HEK293 (cell line): ENCODE results near the gene IRF7.
A peak's percentile ranks its signal among the peaks of the same experiment; 100 is the strongest.

Experiments
- CTCF ChIA-PET: fragments of 350-600 bp; formaldehyde crosslinking; extraction: SDS; loops from one replicate; lab custom pipeline; 2021; ENCODE audit warnings: antibody characterized with exemption; lab: Yijun Ruan, JAX
- POLR2A ChIA-PET: fragments of 300-600 bp; formaldehyde crosslinking; extraction: SDS; loops from one replicate; lab custom pipeline; 2020; ENCODE audit warnings: antibody characterized with exemption, inconsistent platforms; lab: Yijun Ruan, JAX
- H3K27ac ChIP-seq: fragments of 200-500 bp; sonication (Bioruptor generic); 2 replicates; pipeline ENCODE4 v1.5.1; 2014; ENCODE audit warnings: low read depth, low read length, control low read depth, inconsistent platforms; ENCODE audit errors: extremely low read depth
- H3K36me3 ChIP-seq, 2 experiments: fragments of 200-500 bp in 1 of 2; sonication (Bioruptor generic) in 1 of 2; 1 replicate in 1 of 2; 2 replicates in 1 of 2; pipeline ENCODE4 v1.5.1; 2014 to 2017; ENCODE audit warnings: inconsistent platforms in 2 of 2, low read length in 2 of 2; ENCODE audit not compliant: control insufficient read depth in 2 of 2, insufficient read depth in 1 of 2
- H3K4me1 ChIP-seq: fragments of 200-500 bp; sonication (Bioruptor generic); 2 replicates; pipeline ENCODE4 v1.5.1; 2014; ENCODE audit warnings: mild to moderate bottlenecking, low read length, inconsistent platforms; ENCODE audit not compliant: control insufficient read depth, insufficient read depth
- H3K4me3 ChIP-seq: 2 replicates; pipeline ENCODE4 v1.5.1; 2011; ENCODE audit warnings: low read depth, mild to moderate bottlenecking, control low read depth, low read length, moderate library complexity
- H3K9me3 ChIP-seq: fragments of 200-500 bp; sonication (Bioruptor generic); 2 replicates; pipeline ENCODE4 v1.5.1; 2014; ENCODE audit warnings: low read depth, low read length, inconsistent platforms; ENCODE audit not compliant: control insufficient read depth, insufficient read depth
- ZBTB8A ChIP-seq: fragments of 450-650 bp; formaldehyde crosslinking; IDR thresholded peaks from 2 replicates; pipeline ENCODE4 v1.5.1; 2016; ENCODE audit warnings: missing biosample characterization, missing genetic modification characterization
- ZFP69B ChIP-seq: fragments of 450-650 bp; formaldehyde crosslinking; IDR thresholded peaks from 2 replicates; pipeline ENCODE4 v1.5.1; 2016; ENCODE audit warnings: missing biosample characterization, missing genetic modification characterization
- ZIC2 ChIP-seq: fragments of 450-650 bp; formaldehyde crosslinking; IDR thresholded peaks from 2 replicates; pipeline ENCODE4 v1.5.1; 2016; ENCODE audit warnings: missing biosample characterization, missing genetic modification characterization
- ZNF146 ChIP-seq: fragments of 450-650 bp; formaldehyde crosslinking; IDR thresholded peaks from 2 replicates; pipeline ENCODE4 v1.5.1; 2016; ENCODE audit warnings: missing biosample characterization, missing genetic modification characterization
- ZNF148 ChIP-seq: fragments of 450-650 bp; formaldehyde crosslinking; IDR thresholded peaks from 2 replicates; pipeline ENCODE4 v1.5.0; 2017; ENCODE audit warnings: missing biosample characterization, missing genetic modification characterization, borderline replicate concordance
- ZNF23 ChIP-seq: fragments of 450-650 bp; formaldehyde crosslinking; IDR thresholded peaks from 2 replicates; pipeline ENCODE4 v1.5.1; 2016; ENCODE audit warnings: missing biosample characterization, missing genetic modification characterization, borderline replicate concordance
- ZNF280C ChIP-seq: fragments of 450-650 bp; formaldehyde crosslinking; IDR thresholded peaks from 2 replicates; pipeline ENCODE4 v1.5.1; 2016; ENCODE audit warnings: missing biosample characterization, missing genetic modification characterization
- ZNF311 ChIP-seq: fragments of 450-650 bp; formaldehyde crosslinking; IDR thresholded peaks from 2 replicates; pipeline ENCODE4 v1.5.1; 2017; ENCODE audit warnings: missing biosample characterization, missing genetic modification characterization, borderline replicate concordance
- ZNF394 ChIP-seq: fragments of 450-650 bp; formaldehyde crosslinking; IDR thresholded peaks from 2 replicates; pipeline ENCODE4 v1.5.1; 2016; ENCODE audit warnings: missing biosample characterization, missing genetic modification characterization, mild to moderate bottlenecking, moderate library complexity, borderline replicate concordance
- ZNF423 ChIP-seq: fragments of 450-650 bp; formaldehyde crosslinking; IDR thresholded peaks from 2 replicates; pipeline ENCODE4 v1.5.1; 2016; ENCODE audit warnings: missing biosample characterization, missing genetic modification characterization
- ZNF501 ChIP-seq: fragments of 450-650 bp; formaldehyde crosslinking; IDR thresholded peaks from 2 replicates; pipeline ENCODE4 v1.5.1; 2016; ENCODE audit warnings: missing biosample characterization, missing genetic modification characterization
- ZNF580 ChIP-seq: fragments of 450-650 bp; formaldehyde crosslinking; IDR thresholded peaks from 2 replicates; pipeline ENCODE4 v1.5.1; 2016; ENCODE audit warnings: missing biosample characterization, missing genetic modification characterization
- ZNF660 ChIP-seq: fragments of 450-650 bp; IDR thresholded peaks from 2 replicates; pipeline ENCODE4 v1.5.1; 2018; ENCODE audit warnings: missing biosample characterization, mild to moderate bottlenecking, missing genetic modification characterization
- ZNF785 ChIP-seq: fragments of 450-650 bp; formaldehyde crosslinking; IDR thresholded peaks from 2 replicates; pipeline ENCODE4 v1.5.1; 2016; ENCODE audit warnings: missing biosample characterization, missing genetic modification characterization
- ZNF791 ChIP-seq: fragments of 450-650 bp; formaldehyde crosslinking; IDR thresholded peaks from 2 replicates; pipeline ENCODE4 v1.5.1; 2016; ENCODE audit warnings: missing biosample characterization, missing genetic modification characterization
- ZSCAN23 ChIP-seq: fragments of 450-650 bp; formaldehyde crosslinking; IDR thresholded peaks from 2 replicates; pipeline ENCODE4 v1.5.1; 2016; ENCODE audit warnings: missing biosample characterization, missing genetic modification characterization
- TF ChIP-seq, protein P1 (sequence below): fragments of 450-650 bp; formaldehyde crosslinking; IDR thresholded peaks from 2 replicates; pipeline ENCODE4 v1.5.1; 2016; ENCODE audit warnings: missing biosample characterization, missing genetic modification characterization
- TF ChIP-seq, protein P2 (sequence below): fragments of 450-650 bp; formaldehyde crosslinking; IDR thresholded peaks from 2 replicates; pipeline ENCODE4 v1.5.1; 2016; ENCODE audit warnings: missing biosample characterization, missing genetic modification characterization
- TF ChIP-seq, protein P3 (sequence below): fragments of 450-650 bp; formaldehyde crosslinking; IDR thresholded peaks from 2 replicates; pipeline ENCODE4 v1.5.1; 2016; ENCODE audit warnings: missing biosample characterization, missing genetic modification characterization

Gene IRF7

GRCh38 chr11:645536-645935 is 29.8 kb upstream of the IRF7 start:
- H3K27ac ChIP-seq = no peak overlapping the region
- H3K9me3 ChIP-seq = no peaks in the 10 kb centered on the region
- TF ChIP-seq ZNF580 (tag by site-specific recombination) (no peak), ZNF146 (tag by site-specific recombination) (no peak), ZNF423 (no peak), ZNF23 (no peak), ZSCAN23 (no peak), ZNF280C (no peak)
- TF ChIP-seq, protein P1, sequence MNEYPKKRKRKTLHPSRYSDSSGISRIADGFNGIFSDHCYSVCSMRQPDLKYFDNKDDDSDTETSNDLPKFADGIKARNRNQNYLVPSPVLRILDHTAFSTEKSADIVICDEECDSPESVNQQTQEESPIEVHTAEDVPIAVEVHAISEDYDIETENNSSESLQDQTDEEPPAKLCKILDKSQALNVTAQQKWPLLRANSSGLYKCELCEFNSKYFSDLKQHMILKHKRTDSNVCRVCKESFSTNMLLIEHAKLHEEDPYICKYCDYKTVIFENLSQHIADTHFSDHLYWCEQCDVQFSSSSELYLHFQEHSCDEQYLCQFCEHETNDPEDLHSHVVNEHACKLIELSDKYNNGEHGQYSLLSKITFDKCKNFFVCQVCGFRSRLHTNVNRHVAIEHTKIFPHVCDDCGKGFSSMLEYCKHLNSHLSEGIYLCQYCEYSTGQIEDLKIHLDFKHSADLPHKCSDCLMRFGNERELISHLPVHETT = no peak
- no peak overlapping the region for H3K4me3 ChIP-seq
- POLR2A ChIA-PET = interaction anchor here (0.7 kb wide), 1 partner anchor 94 kb away, joined by 3 read pairs; no protein-coding TSS in a partner anchor
- H3K4me1 ChIP-seq = no peaks in the 10 kb centered on the region
- H3K36me3 ChIP-seq = peaks cover 7 to 80% of the 10 kb centered on the region in 2 experiments; a peak in 2 of 3 replicates
- CTCF ChIA-PET = interaction anchor here (1.1 kb wide), 1 partner anchor 77 kb away, joined by 3 read pairs; no protein-coding TSS in a partner anchor

- POLR2A ChIA-PET = no interaction called here
- TF ChIP-seq ZBTB8A (tag by site-specific recombination) = 0 out of 2 replicates have a peak, but pooled peaks have one; percentile 32
- TF ChIP-seq, protein P2, sequence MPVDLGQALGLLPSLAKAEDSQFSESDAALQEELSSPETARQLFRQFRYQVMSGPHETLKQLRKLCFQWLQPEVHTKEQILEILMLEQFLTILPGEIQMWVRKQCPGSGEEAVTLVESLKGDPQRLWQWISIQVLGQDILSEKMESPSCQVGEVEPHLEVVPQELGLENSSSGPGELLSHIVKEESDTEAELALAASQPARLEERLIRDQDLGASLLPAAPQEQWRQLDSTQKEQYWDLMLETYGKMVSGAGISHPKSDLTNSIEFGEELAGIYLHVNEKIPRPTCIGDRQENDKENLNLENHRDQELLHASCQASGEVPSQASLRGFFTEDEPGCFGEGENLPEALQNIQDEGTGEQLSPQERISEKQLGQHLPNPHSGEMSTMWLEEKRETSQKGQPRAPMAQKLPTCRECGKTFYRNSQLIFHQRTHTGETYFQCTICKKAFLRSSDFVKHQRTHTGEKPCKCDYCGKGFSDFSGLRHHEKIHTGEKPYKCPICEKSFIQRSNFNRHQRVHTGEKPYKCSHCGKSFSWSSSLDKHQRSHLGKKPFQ = no peak
- TF ChIP-seq, all 188 proteins: peak for 1
- Histone ChIP-seq H3K36me3 (peaks cover 0 to 71% of the 10 kb centered on the region in 2 experiments; a peak in 2 of 3 replicates), H3K4me3 (no peak overlapping the region), H3K27ac (no peak overlapping the region), H3K9me3 (no peaks in the 10 kb centered on the region), H3K4me1 (no peaks in the 10 kb centered on the region)
- CTCF ChIA-PET = interaction anchor here (0.6 kb wide), 1 partner anchor 104 kb away, joined by 6 read pairs; no protein-coding TSS in a partner anchor
Observed at GRCh38 chr11:643849-644738, 28.3 kb upstream of the IRF7 start.

DNA sequence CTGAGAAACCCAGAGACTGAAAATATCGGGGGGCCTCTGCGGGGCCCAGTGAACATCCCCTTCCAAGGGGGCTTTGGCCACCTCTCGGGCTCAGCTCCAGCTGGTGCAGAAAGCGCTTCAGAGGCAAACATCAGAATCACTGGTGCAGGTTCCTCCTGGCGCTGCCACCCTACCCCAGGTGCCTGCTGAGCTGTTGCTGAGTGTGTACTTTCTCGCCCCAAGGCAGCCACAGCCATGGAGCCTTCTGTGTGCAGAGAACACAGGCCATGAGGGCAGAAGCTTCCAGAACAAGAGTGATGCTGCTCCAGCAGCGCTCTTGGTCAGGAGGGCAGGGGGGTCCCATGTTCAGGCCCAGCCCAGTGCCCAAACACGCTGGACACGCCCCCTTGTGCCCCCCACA is 27.6 kb upstream of the IRF7 start:
- ChIA-PET POLR2A (no interaction called here), CTCF (interaction anchor here (0.6 kb wide), 1 partner anchor 105 kb away, joined by 6 read pairs; no protein-coding TSS in a partner anchor)
- Histone ChIP-seq H3K4me1 (no peaks in the 10 kb centered on the region), H3K4me3 (no peak overlapping the region), H3K36me3 (peaks cover 0 to 66% of the 10 kb centered on the region in 2 experiments; a peak in 2 of 3 replicates), H3K27ac (no peak overlapping the region), H3K9me3 (no peaks in the 10 kb centered on the region)
- no peak for TF ChIP-seq ZNF148
- TF ChIP-seq ZNF660 (tag by site-specific recombination) = no peak
- no peak for TF ChIP-seq ZNF785
- TF ChIP-seq ZNF501 (tag by site-specific recombination) = no peak
- TF ChIP-seq, protein P3, sequence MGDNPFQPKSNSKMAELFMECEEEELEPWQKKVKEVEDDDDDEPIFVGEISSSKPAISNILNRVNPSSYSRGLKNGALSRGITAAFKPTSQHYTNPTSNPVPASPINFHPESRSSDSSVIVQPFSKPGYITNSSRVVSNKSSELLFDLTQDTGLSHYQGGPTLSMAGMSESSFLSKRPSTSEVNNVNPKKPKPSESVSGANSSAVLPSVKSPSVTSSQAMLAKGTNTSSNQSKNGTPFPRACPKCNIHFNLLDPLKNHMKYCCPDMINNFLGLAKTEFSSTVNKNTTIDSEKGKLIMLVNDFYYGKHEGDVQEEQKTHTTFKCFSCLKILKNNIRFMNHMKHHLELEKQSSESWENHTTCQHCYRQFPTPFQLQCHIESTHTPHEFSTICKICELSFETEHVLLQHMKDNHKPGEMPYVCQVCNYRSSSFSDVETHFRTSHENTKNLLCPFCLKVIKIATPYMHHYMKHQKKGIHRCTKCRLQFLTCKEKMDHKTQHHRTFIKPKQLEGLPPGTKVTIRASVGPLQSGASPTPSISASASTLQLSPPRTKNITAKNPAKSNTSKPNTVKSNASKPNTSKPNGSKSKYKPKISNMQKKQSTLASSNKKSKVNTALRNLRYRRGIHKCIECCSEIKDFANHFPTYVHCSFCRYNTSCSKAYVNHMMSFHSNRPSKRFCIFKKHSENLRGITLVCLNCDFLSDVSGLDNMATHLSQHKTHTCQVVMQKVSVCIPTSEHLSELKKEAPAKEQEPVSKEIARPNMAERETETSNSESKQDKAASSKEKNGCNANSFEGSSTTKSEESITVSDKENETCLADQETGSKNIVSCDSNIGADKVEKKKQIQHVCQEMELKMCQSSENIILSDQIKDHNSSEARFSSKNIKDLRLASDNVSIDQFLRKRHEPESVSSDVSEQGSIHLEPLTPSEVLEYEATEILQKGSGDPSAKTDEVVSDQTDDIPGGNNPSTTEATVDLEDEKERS (tag by site-specific recombination) = no peak
- TF ChIP-seq ZFP69B (tag by site-specific recombination) = no peak
- TF ChIP-seq ZNF394 (tag by site-specific recombination) = no peak
- no peak for TF ChIP-seq ZNF311
- TF ChIP-seq ZNF791 = no peak
- TF ChIP-seq ZIC2 = no peak
